ENCODE data around the gene IGSF5.

IGSF5 gene

GRCh38 chr21:39805983-39806382, 61.0 kb downstream of the IGSF5 start:
- no peak for DNase-seq

GRCh38 chr21:39807738-39808137, 62.8 kb downstream of the IGSF5 start:
- H3K36me3 ChIP-seq (ENCODE audit: control insufficient read depth, insufficient read depth, low read length) = no peaks in the 10 kb centered on the region

More at GRCh38 chr21:39805983-39806382, 61.0 kb downstream of the IGSF5 start:
- H3K27me3 ChIP-seq (replicated peaks; ENCODE audit: control insufficient read depth, insufficient read depth, low read length, poor library complexity, severe bottlenecking) = no peaks in the 10 kb centered on the region
- H3K36me3 ChIP-seq (ENCODE audit: control insufficient read depth, insufficient read depth, low read length) = no peaks in the 10 kb centered on the region
- H3K27ac ChIP-seq (ENCODE audit: insufficient read depth, low read length, poor library complexity, severe bottlenecking) = no peak overlapping the region
- H3K4me1 ChIP-seq (ENCODE audit: control insufficient read depth, insufficient read depth, low read length, poor library complexity, severe bottlenecking) = no peaks in the 10 kb centered on the region
- H3K4me3 ChIP-seq (ENCODE audit: insufficient read depth, low read depth, low read length, poor library complexity, severe bottlenecking) = no peak overlapping the region
- no peaks in the 10 kb centered on the region for H3K9me3 ChIP-seq (ENCODE audit: control insufficient read depth, low read length)

GRCh38 chr21:39809936-39810335, 65.0 kb downstream of the IGSF5 start:
- Histone ChIP-seq H3K4me3 (ENCODE audit: insufficient read depth, low read depth, low read length, poor library complexity, severe bottlenecking) (no peak overlapping the region), H3K27me3 (replicated peaks; ENCODE audit: control insufficient read depth, insufficient read depth, low read length, poor library complexity, severe bottlenecking) (no peaks in the 10 kb centered on the region), H3K27ac (ENCODE audit: insufficient read depth, low read length, poor library complexity, severe bottlenecking) (no peak overlapping the region), H3K36me3 (ENCODE audit: control insufficient read depth, insufficient read depth, low read length) (no peaks in the 10 kb centered on the region), H3K9me3 (ENCODE audit: control insufficient read depth, low read length) (no peaks in the 10 kb centered on the region), H3K4me1 (ENCODE audit: control insufficient read depth, insufficient read depth, low read length, poor library complexity, severe bottlenecking) (no peaks in the 10 kb centered on the region)
- DNase-seq = no peak

More at GRCh38 chr21:39807738-39808137, 62.8 kb downstream of the IGSF5 start:
- Histone ChIP-seq H3K27ac (ENCODE audit: insufficient read depth, low read length, poor library complexity, severe bottlenecking) (no peak overlapping the region), H3K4me1 (ENCODE audit: control insufficient read depth, insufficient read depth, low read length, poor library complexity, severe bottlenecking) (no peaks in the 10 kb centered on the region), H3K27me3 (replicated peaks; ENCODE audit: control insufficient read depth, insufficient read depth, low read length, poor library complexity, severe bottlenecking) (no peaks in the 10 kb centered on the region), H3K9me3 (ENCODE audit: control insufficient read depth, low read length) (no peaks in the 10 kb centered on the region), H3K4me3 (ENCODE audit: insufficient read depth, low read depth, low read length, poor library complexity, severe bottlenecking) (no peak overlapping the region)
- DNase-seq = no peak

- Histone ChIP-seq H3K36me3 (ENCODE audit: control insufficient read depth, insufficient read depth, low read length) (no peaks in the 10 kb centered on the region), H3K27me3 (replicated peaks; ENCODE audit: control insufficient read depth, insufficient read depth, low read length, poor library complexity, severe bottlenecking) (no peaks in the 10 kb centered on the region), H3K4me1 (ENCODE audit: control insufficient read depth, insufficient read depth, low read length, poor library complexity, severe bottlenecking) (no peaks in the 10 kb centered on the region), H3K27ac (ENCODE audit: insufficient read depth, low read length, poor library complexity, severe bottlenecking) (no peak overlapping the region), H3K4me3 (ENCODE audit: insufficient read depth, low read depth, low read length, poor library complexity, severe bottlenecking) (no peak overlapping the region), H3K9me3 (ENCODE audit: control insufficient read depth, low read length) (no peaks in the 10 kb centered on the region)
- no peak for DNase-seq
Measured at GRCh38 chr21:39812983-39813382, 68.0 kb downstream of the IGSF5 start.

GRCh38 chr21:39818557-39818956, 73.6 kb downstream of the IGSF5 start:
- Histone ChIP-seq H3K36me3 (ENCODE audit: control insufficient read depth, insufficient read depth, low read length) (no peaks in the 10 kb centered on the region), H3K27me3 (replicated peaks; ENCODE audit: control insufficient read depth, insufficient read depth, low read length, poor library complexity, severe bottlenecking) (no peaks in the 10 kb centered on the region), H3K4me3 (ENCODE audit: insufficient read depth, low read depth, low read length, poor library complexity, severe bottlenecking) (no peak overlapping the region), H3K4me1 (ENCODE audit: control insufficient read depth, insufficient read depth, low read length, poor library complexity, severe bottlenecking) (no peaks in the 10 kb centered on the region), H3K27ac (ENCODE audit: insufficient read depth, low read length, poor library complexity, severe bottlenecking) (no peak overlapping the region), H3K9me3 (ENCODE audit: control insufficient read depth, low read length) (no peaks in the 10 kb centered on the region)
- DNase-seq = no peak

- DNase-seq = no peak
- no peak overlapping the region for H3K27ac ChIP-seq (ENCODE audit: insufficient read depth, low read length, poor library complexity, severe bottlenecking)
- no peaks in the 10 kb centered on the region for H3K36me3 ChIP-seq (ENCODE audit: control insufficient read depth, insufficient read depth, low read length)
- H3K4me3 ChIP-seq (ENCODE audit: insufficient read depth, low read depth, low read length, poor library complexity, severe bottlenecking) = no peak overlapping the region
- no peaks in the 10 kb centered on the region for H3K27me3 ChIP-seq (replicated peaks; ENCODE audit: control insufficient read depth, insufficient read depth, low read length, poor library complexity, severe bottlenecking)
- no peaks in the 10 kb centered on the region for H3K9me3 ChIP-seq (ENCODE audit: control insufficient read depth, low read length)
- H3K4me1 ChIP-seq (ENCODE audit: control insufficient read depth, insufficient read depth, low read length, poor library complexity, severe bottlenecking) = no peaks in the 10 kb centered on the region
Measured at GRCh38 chr21:39822042-39822441, 77.1 kb downstream of the IGSF5 start.

GRCh38 chr21:39825250-39825649, 80.3 kb downstream of the IGSF5 start:
- H3K4me1 ChIP-seq (ENCODE audit: control insufficient read depth, insufficient read depth, low read length, poor library complexity, severe bottlenecking) = no peaks in the 10 kb centered on the region
- DNase-seq = no peak
- H3K36me3 ChIP-seq (ENCODE audit: control insufficient read depth, insufficient read depth, low read length) = no peaks in the 10 kb centered on the region
- H3K27ac ChIP-seq (ENCODE audit: insufficient read depth, low read length, poor library complexity, severe bottlenecking) = no peak overlapping the region
- no peaks in the 10 kb centered on the region for H3K27me3 ChIP-seq (replicated peaks; ENCODE audit: control insufficient read depth, insufficient read depth, low read length, poor library complexity, severe bottlenecking)
- H3K4me3 ChIP-seq (ENCODE audit: insufficient read depth, low read depth, low read length, poor library complexity, severe bottlenecking) = no peak overlapping the region
- no peaks in the 10 kb centered on the region for H3K9me3 ChIP-seq (ENCODE audit: control insufficient read depth, low read length)

GRCh38 chr21:39834543-39834942, 89.6 kb downstream of the IGSF5 start:
- DNase-seq = no peak
- Histone ChIP-seq H3K27ac (ENCODE audit: insufficient read depth, low read length, poor library complexity, severe bottlenecking) (no peak overlapping the region), H3K9me3 (ENCODE audit: control insufficient read depth, low read length) (no peaks in the 10 kb centered on the region), H3K36me3 (ENCODE audit: control insufficient read depth, insufficient read depth, low read length) (no peaks in the 10 kb centered on the region), H3K4me1 (ENCODE audit: control insufficient read depth, insufficient read depth, low read length, poor library complexity, severe bottlenecking) (no peaks in the 10 kb centered on the region), H3K27me3 (replicated peaks; ENCODE audit: control insufficient read depth, insufficient read depth, low read length, poor library complexity, severe bottlenecking) (no peaks in the 10 kb centered on the region), H3K4me3 (ENCODE audit: insufficient read depth, low read depth, low read length, poor library complexity, severe bottlenecking) (no peak overlapping the region)

GRCh38 chr21:39837861-39838359, 92.9 kb downstream of the IGSF5 start:
- H3K9me3 ChIP-seq (ENCODE audit: control insufficient read depth, low read length) = no peaks in the 10 kb centered on the region

GRCh38 chr21:39840373-39841097, 95.6 kb downstream of the IGSF5 start:
- Histone ChIP-seq H3K4me1 (ENCODE audit: control insufficient read depth, insufficient read depth, low read length, poor library complexity, severe bottlenecking) (no peaks in the 10 kb centered on the region), H3K4me3 (ENCODE audit: insufficient read depth, low read depth, low read length, poor library complexity, severe bottlenecking) (no peak overlapping the region), H3K36me3 (ENCODE audit: control insufficient read depth, insufficient read depth, low read length) (no peaks in the 10 kb centered on the region), H3K27ac (ENCODE audit: insufficient read depth, low read length, poor library complexity, severe bottlenecking) (no peak overlapping the region), H3K9me3 (ENCODE audit: control insufficient read depth, low read length) (no peaks in the 10 kb centered on the region), H3K27me3 (replicated peaks; ENCODE audit: control insufficient read depth, insufficient read depth, low read length, poor library complexity, severe bottlenecking) (no peaks in the 10 kb centered on the region)
- no peak for DNase-seq

More at GRCh38 chr21:39837861-39838359, 92.9 kb downstream of the IGSF5 start:
- H3K27ac ChIP-seq (ENCODE audit: insufficient read depth, low read length, poor library complexity, severe bottlenecking) = no peak overlapping the region
- no peaks in the 10 kb centered on the region for H3K27me3 ChIP-seq (replicated peaks; ENCODE audit: control insufficient read depth, insufficient read depth, low read length, poor library complexity, severe bottlenecking)
- H3K4me3 ChIP-seq (ENCODE audit: insufficient read depth, low read depth, low read length, poor library complexity, severe bottlenecking) = no peak overlapping the region
- no peaks in the 10 kb centered on the region for H3K4me1 ChIP-seq (ENCODE audit: control insufficient read depth, insufficient read depth, low read length, poor library complexity, severe bottlenecking)
- H3K36me3 ChIP-seq (ENCODE audit: control insufficient read depth, insufficient read depth, low read length) = no peaks in the 10 kb centered on the region
- DNase-seq = no peak

Measured in effector memory CD4-positive, alpha-beta T cell (primary cell).